ENCODE measurements around the gene ENOX2.

ENOX2 gene

DNA sequence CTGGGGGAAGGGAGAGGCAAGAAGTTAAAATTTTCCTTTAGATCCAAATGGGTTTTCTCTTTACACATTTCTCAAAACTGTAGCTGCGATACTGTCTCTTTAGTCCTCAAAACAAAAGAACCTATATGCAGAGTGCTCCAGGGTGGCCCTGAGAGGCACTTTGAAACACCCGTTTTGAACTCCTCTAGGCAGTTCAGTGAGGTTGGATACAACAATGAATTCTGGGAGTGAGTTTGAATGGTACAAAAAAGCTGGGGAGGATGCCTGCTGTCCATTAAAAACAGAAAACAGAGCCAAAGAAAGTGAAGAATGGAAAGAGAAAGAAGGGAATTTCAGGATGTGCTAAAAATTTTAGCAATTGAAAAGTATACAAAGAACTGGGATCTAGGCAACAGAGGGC lies 23.1 kb downstream of the ENOX2 start:
- no peak for DNase-seq

DNA sequence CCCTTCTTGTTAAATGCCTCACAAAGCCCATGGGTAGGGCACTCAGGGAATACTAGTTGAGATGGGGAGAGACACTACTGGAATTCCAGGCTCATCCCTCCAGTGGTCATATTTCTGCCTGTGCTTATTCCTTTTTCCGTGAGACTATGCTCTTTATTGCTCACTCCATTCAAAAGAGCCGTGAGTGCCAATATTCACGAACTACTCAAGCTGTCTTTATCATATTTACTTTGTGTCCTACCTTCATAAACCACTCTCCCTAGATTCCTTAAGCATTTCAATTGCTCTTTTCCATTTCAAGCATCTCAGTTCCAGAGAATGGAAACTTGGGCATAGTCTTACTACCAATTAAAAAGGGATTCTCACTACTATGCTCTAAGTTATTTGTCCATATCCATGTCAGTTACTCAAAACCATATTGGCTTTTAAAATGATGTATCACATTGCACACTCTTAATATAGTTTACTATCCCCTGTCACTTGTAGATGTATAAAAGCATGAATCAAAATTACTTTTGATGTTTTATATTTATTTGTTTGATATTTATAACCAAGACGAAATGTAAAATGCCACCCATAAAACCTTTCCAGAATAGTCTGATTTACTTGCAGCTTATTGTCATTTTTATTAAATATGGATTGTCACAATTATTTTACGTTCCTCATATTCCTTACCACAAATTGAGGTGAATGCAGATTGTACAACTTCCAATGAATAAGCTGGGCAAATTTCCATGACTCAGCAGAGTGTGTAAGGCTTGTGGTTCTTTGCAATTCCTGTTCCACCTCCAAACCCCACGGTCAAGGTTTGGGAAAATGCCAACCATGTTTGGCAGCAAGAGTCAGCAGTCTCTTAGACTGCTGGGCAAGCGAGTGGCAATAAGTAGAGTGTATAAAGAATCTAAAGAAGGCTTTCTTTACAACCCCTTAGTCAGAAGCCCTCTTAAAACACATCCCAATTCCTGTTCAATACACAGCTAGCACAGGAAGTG lies 24.4 kb downstream of the ENOX2 start:
- peak; percentile 48 for DNase-seq

DNA sequence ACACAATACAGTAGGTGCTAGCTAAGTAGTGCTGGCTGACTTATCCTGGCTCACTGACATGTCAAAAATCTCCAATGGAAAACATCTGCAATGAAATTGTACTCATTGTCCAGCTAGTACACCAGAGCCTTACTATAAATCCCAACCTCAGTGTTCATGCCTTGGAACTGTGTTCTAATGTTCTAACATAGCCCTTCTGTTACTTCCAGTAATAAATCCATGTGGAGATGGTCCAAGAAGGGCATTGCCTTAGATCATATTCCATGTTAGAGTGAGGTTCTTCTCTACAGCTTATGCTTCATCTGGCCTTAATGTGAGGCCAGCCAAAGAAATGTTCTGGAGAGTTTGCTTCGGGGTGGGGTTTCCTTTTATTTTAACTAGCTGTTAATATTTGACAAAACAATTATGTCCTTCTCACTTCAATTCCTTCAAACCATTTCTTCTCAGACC lies 25.1 kb downstream of the ENOX2 start:
- no peak for DNase-seq

DNA sequence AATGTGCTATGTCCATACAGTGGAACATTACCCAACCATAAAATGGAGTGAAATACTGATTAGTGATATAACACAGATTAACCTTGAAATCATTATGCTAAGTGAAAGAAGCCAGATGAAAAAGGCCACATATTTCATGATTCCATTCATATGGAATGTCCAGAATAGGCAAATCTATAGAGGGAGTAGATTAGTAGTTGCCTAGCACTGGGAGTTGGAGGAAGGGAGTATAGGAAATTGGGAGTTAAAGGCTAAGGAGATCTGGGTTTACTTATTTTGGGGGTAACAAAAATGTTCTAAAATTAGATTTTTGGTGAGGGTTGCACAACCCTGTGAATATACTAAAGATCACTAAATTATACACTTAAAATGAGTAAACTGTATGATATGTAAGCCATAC lies 26.8 kb downstream of the ENOX2 start:
- DNase-seq: no peak

DNA sequence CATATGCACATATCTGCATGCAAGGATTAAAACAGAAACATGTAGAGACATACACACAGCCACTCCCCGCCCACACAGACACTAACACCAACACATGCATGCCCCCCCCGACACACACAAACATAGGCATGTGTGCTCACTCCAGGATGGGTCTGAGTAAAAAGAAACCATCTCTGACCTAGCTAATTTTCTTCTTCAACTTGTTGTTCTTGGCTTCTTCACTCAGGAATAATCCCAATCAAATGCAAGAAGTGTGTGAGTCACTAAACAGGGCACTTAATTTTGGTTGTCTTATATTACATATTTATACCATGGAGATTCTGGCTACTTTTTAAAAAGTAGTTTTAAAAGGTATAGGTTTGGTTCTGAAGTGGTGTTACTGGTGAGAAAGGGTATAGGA lies 28.3 kb downstream of the ENOX2 start:
- no peak for DNase-seq

DNA sequence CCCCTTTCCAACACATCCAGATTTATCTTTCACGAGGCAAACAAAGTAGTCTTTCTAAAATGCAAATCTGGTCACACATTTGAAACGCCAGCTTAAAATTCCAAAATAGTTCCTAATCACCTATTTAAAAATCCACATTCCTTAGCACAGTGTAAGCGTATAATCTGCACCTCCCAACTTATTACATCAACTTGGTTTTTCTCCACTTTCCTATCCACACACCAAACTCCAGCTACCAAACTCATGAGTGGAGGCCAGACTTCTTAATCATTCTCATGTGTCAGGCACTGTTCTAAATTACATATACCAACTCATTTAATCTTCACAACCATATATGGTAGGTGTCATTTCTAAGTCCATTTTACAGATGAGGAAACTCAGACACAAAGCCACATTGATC lies 33.8 kb downstream of the ENOX2 start:
- DNase-seq: no peak

DNA sequence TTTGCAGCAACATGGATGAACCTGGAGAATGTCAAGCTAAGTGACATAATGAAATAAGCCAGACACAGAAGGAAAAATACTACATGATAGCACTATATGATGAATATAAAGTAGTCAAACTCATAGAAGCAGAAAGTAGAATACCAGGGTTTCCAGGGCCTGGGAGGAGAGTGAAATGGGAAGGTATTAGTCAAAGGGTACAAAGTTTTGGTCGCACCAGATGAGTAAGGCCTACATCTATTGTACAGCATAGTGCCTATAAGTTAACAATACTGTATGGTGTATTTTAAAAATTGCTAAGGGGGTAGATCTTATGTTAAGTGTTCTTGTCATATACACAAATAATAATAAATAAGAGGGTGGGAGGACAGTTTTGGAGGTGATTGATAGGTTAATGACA lies 41.5 kb downstream of the ENOX2 start:
- no peak for DNase-seq

DNA sequence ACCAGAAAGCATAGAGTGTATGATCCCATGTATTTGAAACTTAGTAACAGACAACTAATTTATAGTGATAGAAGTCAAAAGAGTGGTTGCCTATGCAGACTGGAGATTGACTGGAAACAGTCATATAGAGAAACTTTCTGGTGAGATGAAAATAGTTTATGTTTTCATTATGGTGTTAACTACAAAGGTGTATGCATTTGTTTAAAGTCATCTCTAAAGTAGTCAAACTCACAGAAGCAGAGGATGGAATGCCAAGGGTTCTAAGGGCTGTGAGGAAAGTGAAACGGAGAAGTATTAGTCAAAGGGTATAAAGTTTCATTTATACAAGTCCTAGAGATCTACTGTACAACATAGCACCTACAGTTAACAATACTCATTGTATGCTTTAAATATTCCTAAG lies 45.8 kb downstream of the ENOX2 start:
- DNase-seq: no peak

DNA sequence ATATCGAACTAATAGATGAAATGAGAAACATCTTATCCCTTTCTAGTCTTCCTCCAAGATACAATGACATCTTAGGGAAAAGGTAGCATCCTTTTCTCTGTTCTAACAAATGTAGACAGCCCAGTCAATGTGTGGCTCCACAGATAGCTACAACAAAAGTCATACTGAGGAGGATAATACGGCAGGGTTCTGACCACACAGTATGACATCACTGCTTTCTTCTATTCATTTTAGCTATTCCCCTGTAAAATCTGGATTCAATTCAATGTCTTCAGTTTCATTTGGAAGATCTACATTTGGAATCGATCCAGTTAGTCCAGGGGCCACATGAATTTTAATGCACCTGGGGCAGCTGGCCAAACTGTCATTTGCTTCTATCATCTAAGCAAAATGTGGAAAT lies 51.4 kb downstream of the ENOX2 start:
- peak; percentile 31 for DNase-seq

DNA sequence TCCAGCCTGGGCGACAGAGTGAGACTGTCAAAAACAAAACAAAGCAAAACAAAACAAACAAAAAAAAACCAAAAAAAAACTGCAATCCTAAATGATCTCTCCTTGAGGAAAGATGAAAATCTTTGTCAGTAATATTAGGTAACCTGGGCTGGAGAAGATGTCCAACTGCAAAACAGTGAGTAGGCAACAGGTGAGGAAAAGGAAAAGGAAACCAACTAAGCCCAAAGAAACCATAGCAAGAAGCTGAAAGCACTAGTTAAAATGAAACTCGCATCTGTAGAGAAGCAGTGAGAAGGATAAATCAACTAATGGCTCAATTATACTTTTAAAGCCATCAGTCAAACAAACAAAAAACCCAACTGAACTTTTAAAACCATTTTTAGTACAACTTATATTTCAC lies 54.2 kb downstream of the ENOX2 start:
- DNase-seq: no peak

DNA sequence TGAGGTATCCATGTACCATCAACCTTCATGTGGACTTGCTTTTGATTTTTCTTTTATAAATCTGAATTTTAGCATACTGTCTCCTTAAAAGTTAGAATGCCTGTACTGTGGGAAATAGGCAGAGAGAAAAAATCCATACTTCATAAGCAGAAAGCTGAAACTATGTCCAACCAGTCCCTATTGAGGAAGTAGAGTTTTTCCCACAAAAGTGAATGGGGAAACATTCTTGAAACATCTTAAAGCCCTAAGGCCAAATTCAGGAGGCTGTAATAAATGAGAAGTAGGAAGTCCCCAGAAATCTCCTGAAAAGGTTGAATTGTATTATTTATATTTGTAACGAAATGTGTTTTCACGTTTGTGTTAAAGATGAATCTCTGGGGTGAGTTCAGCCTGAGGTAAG lies 56.3 kb downstream of the ENOX2 start:
- DNase-seq: no peak

DNA sequence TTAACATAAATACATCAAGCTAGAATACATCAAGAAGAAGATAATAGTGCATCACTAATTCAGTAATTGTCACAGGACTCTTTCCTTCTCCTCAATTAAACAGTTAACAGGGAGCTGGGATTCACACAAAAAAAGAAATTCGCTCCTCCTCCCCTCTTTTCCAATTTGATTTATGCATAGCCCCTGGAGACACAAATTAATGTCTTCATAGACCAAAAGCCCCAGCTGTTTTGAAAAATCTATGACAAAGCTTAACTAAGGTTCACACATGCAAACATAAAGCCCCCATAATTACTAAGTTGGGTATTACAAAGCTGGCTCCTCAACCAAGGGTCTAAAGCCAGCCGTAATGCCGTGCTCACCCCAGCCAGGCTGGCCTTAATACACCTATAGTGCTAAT lies 61.2 kb downstream of the ENOX2 start:
- DNase-seq: no peak

DNA sequence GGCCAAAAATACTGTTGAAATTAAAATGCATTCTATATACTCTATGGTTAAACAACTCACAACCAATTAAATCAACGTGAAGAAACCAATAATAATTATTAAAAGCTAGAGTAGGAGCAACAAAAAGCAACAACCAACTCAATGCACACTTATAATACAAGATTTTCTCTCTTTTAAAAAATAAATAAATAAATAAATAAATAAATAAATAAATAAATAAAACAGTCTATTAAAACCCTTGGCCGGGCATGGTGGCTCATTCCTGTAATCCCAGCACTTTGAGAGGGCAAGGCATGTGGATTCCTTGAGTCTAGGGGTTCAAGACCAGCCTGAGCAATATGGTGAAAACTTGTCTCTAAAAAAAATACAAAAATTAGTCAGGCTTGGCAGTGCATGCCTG lies 62.7 kb downstream of the ENOX2 start:
- no peak for DNase-seq

DNA sequence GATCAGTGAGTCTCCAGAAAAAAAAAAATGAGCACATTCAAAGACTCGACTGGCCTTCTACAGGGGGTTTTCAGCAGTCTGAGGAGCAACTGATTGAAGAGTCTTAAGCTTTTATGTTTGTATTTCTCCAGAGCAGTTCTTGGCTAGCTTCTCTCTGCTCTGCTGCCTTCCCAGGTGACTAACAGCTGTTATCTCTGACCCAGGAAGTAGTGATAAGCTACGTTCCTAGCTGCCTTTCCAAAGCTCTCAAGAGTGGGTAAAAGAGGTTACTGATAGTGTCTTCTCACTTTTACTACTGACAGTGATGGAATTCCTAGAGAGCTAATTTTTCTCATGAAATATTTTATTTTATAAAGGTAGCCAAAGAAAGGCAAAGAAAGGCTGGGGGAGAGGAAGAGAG lies 66.6 kb downstream of the ENOX2 start:
- peak; percentile 32 for DNase-seq

DNA sequence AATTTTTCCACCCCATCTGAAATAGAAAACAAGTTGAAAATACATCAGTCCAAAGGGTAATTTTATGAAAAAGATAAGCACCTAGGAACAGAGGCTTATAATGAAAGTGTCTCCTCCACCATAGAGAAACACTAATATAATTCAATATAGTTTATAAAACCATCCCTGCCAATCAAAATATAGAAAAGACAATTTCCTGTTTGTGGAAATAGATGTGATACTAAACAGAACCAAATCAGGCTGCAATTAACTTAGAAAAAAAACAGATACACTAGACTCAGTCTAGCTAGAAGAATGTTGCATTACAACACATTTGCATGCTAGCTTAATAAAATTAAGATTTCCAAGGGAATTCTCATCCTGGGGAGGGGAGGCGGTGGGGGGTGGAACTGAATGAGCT lies 68.2 kb downstream of the ENOX2 start:
- DNase-seq: peak; percentile 36

DNA sequence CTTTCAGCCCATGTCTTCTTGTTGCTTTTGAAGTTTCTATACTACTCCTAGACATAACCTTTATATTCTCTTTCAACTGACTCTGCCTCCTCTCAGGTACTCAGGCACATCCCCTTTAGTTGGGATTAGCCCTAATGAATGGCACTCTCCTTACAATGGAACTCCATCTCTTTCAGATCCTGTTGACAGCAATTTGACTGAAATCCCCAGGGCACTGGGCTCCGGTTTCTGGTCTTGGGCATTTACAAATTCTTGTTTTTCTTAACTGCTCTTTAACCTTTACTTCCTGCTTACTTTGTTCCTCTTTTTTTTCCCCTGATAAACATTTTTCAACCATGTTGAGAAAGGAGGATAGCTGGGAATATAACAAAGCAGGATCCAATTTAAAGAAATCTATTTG lies 68.9 kb downstream of the ENOX2 start:
- peak; percentile 64 for DNase-seq

DNA sequence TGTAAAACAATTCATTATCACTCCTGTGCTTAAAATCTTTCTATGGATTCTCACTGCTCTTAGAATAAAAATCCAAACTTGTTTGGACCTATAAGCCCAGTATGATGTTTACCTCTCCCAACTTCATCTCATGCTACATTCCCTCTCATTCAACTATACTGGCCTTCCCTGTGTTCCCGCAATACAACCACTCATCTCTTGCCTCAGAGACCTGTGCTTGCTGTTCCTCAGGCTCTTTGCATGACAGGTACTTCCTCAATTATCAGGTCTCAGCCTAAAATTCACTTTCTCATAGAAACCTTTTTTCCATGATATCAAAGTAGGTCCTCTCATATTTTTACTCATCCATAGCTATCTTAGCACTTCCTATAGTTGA lies 71.7 kb downstream of the ENOX2 start:
- no peak for DNase-seq

DNA sequence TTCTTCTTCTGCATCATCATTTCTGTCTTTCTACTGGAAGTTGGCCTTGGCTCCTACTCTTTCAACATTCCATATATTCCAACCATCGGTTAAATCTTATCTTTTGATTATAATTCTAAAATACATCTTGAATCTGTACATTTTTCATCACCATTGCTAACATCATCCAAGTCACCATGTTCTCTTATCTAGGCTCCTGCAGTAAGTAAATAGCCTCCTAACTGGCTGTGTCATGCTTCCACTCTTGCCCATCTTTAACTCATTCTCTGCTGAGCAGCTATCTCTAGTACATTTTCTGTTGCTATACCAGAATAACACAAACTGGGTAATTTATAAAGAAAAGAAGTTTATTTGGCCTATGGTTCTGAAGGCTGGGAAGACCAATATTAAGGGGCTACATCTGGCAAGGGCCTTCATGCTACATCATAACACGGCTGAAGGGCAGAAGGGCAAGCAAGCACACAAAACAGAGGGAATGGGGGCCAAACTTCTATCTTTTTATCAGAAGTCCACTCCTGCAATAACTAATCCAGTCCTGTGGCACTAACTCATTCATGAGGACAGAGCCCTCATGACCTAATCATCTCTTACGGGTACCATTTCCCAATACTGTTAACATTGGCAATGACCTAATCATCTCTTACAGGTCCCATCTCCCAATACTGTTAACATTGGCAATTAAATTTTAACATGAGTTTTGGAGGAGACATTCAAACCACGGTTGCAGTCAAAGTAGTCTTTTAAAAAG lies 72.2 kb downstream of the ENOX2 start:
- DNase-seq: peak; percentile 48

DNA sequence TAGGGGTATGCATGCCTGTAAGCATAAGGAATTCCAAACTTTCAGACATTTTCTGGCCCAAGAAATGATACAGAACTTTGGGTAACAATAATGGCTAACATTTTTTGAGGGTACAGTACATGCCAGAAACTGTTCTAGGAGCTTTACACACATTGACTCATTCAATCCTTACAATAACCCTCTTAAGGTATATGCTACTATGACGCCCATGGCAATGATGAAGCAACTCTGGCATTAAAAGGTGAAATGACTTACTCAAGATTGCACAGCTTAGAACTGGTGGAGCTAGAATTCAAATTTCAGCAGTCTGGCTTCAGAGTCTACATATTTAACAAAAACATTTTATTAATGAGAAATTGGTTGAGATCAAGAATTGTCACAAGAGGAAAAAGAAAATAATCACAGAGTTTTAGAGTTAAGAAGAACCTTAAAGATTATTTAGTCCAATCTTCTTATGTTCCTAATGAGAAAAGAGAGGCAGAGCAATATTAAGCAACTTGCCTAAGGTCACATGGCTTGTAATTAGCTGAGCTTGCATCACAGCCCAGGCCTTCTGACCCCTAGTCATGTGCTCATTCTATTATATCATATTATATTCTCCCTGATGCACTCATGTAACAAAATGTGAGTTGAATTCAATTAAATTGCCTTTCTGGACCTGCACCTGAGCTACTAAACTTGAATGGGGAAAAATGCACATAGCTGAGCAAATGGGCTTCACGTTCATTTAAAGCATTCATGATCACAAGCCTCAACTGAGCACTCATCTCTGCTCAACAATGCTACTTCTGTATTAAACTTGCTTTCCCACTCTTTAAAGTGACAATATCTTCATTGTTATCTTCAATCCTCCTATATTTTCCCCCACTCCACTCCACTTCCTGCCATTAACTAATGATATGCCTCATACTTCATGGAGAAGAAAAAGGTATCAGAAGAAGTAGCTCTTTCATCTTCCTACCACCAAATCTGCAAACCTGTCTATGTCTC lies 73.2 kb downstream of the ENOX2 start:
- DNase-seq: peak; percentile 51

DNA sequence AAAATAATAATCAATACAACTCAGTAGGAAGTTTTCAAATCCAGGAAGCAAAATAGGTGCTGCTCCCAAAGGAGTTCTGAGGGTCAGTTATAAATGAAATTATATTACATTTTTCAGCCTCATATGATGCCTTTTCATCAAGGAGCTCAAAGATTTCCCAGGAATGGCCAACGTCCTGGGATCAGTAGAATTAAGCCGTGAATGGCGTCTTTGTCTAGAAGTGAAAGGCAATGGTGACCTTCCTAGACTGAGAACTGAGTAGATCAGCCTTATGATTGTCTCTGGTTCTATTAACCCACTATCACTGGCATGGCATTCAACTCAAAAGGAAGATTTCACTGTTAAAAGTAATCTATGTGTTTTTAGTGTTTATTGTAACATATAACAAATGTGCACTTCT lies 74.4 kb downstream of the ENOX2 start:
- DNase-seq: no peak

DNA sequence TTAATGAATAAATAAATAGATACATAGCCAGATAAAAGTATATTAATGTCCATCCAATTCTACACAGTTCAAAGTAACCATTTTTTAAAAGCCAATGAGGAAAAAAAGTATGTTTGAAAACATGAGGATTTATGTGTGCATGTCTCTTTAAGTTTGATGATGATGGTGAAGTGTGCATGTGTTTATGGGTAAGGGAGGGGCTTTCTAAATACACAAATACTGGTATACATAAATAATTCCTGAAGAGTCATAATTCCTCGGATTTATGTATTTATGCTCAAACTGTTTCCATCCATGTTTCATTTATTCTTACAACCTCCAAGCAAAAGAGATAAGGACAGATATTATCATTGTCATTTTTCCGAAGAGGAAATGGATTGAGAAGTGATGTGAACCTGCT lies 75.4 kb downstream of the ENOX2 start:
- no peak for DNase-seq

DNA sequence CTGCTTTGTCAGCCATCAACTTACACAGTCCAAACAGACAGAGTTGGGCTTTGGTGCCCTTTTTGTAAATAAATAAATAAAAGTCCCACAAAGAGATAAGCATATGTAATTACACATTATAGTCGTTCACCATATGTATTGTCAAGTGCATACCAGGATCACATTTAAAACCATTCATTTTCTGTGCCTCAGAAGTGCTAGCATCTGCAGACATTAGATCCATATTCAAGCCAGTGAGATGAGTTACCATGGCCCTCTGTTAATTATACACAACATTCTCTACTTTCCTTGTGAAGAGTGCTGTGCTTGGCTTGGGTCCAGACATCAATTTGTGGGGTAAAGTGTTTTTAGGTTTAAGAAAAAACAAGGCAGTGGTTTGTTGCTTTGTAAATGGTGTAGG lies 76.8 kb downstream of the ENOX2 start:
- no peak for DNase-seq

DNA sequence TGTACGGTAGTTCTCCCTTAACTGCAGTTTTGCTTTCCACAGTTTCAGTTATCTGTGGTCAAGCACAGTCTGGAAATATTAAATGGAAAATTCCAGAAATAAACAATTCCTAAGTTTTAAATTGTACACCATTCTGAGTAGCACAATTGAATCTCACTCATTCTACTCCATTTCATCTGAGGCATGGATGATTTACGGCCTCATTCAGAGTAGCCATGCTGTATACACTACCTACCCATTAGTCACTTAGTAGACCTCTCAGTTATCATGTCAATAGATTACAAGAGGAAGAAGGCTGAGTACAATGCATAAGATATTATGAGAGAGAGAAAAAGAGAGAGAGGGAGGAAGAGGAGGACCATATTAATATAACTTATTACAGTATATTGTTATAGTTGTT lies 77.5 kb downstream of the ENOX2 start:
- DNase-seq: no peak

Data from OCI-M1 (cell line).